SK-N-SH treated with all-trans-retinoic acid at 6 μM for 48 hours (cell line): ENCODE measurements around the gene CRLF1.

Experiments used
- GLIS3 ChIP-seq: fragments of 250-450 bp; sonication (Bioruptor Pico); IDR thresholded peaks from 2 replicates; pipeline ENCODE4 v1.5.0; 2020; ENCODE audit warnings: mild to moderate bottlenecking, moderate library complexity
- OSR1 ChIP-seq: fragments of 250-450 bp; sonication (Bioruptor Pico); IDR thresholded peaks from 2 replicates; pipeline ENCODE4 v1.8.0; 2022; ENCODE audit warnings: moderate library complexity, mild to moderate bottlenecking, inconsistent platforms
- TSHZ2 ChIP-seq: fragments of 250-450 bp; sonication (Bioruptor Pico); IDR thresholded peaks from 2 replicates; pipeline ENCODE4 v1.5.0; 2020; ENCODE audit warnings: mild to moderate bottlenecking, moderate library complexity
- ZNF8 ChIP-seq: fragments of 450-650 bp; formaldehyde crosslinking; IDR thresholded peaks from 2 replicates; pipeline ENCODE4 v1.5.0; 2020; ENCODE audit warnings: mild to moderate bottlenecking, moderate library complexity

- no peak for TF ChIP-seq TSHZ2 (CRISPR knock-in tag)
- TF ChIP-seq ZNF8 (CRISPR knock-in tag): no peak
- TF ChIP-seq GLIS3 (CRISPR knock-in tag): no peak
- TF ChIP-seq OSR1 (CRISPR knock-in tag): no peak
Observed at GRCh38 chr19:18655173-18655844, 48.7 kb upstream of the CRLF1 start.
